HG03103 (cell line): ENCODE results near the gene INVS.
"Not testable (repeated sequence)": the region's sequence is repeated elsewhere in the genome, so short reads cannot be mapped to it uniquely, and the experiment has no call there.

Source experiments
- ATAC-seq: cut with Tn5 transposase; IDR thresholded peaks from one replicate; pipeline ENCODE4 v1.9.1; 2021; ENCODE audit warnings: low read depth; ENCODE audit not compliant: unreplicated experiment

INVS gene

GRCh38 chr9:100098887-100099721 lies at the start of gene INVS, which contains the start of gene ERP44:
Gene INVS (plus strand): TSS chr9:100099243. CDS start chr9:100104522, 5,279 bp downstream.
Gene ERP44 (minus strand): TSS chr9:100099000. CDS start chr9:100098840, 160 bp downstream.
- ATAC-seq: peak; percentile 97

- ATAC-seq: no peak
Measured at GRCh38 chr9:100049551-100049950, 49.5 kb upstream of the INVS start.

GRCh38 chr9:100052375-100052774 lies 46.7 kb upstream of the INVS start:
- no peak for ATAC-seq

- no peak for ATAC-seq
Measured at GRCh38 chr9:100056561-100056960, 42.5 kb upstream of the INVS start.

- ATAC-seq: no peak
Measured at GRCh38 chr9:100057624-100058023, 41.4 kb upstream of the INVS start.

GRCh38 chr9:100058699-100059579 lies 40.1 kb upstream of the INVS start:
- peak; percentile 76 for ATAC-seq

- ATAC-seq: not testable (repeated sequence)
Measured at GRCh38 chr9:100062683-100063082, 36.4 kb upstream of the INVS start.

- ATAC-seq: no peak
Measured at GRCh38 chr9:100063185-100063584, 35.9 kb upstream of the INVS start.

- no peak for ATAC-seq
Measured at GRCh38 chr9:100064872-100065581, 34.0 kb upstream of the INVS start.

GRCh38 chr9:100066539-100066938 lies 32.5 kb upstream of the INVS start:
- ATAC-seq: peak; percentile 95

GRCh38 chr9:100067990-100068389 lies 31.1 kb upstream of the INVS start:
- not testable (repeated sequence) for ATAC-seq

- ATAC-seq: not testable (repeated sequence)
Measured at GRCh38 chr9:100069068-100069467, 30.0 kb upstream of the INVS start.

- ATAC-seq: no peak
Measured at GRCh38 chr9:100070104-100071041, 28.7 kb upstream of the INVS start.

GRCh38 chr9:100071271-100071670 lies 27.8 kb upstream of the INVS start:
- ATAC-seq: no peak

- no peak for ATAC-seq
Measured at GRCh38 chr9:100072805-100073204, 26.2 kb upstream of the INVS start.

GRCh38 chr9:100074093-100074492 lies 24.9 kb upstream of the INVS start:
- no peak for ATAC-seq

GRCh38 chr9:100074989-100075388 lies 24.1 kb upstream of the INVS start:
- ATAC-seq: no peak

GRCh38 chr9:100076256-100076655 lies 22.8 kb upstream of the INVS start:
- not testable (repeated sequence) for ATAC-seq

- ATAC-seq: no peak
Measured at GRCh38 chr9:100082782-100083181, 16.3 kb upstream of the INVS start.
